ENCODE results near the gene URB2. TPM values are rescaled to one million over a fixed set of nuclear protein-coding genes. Genes with fewer than 3 reads are reported as not detected.

Gene URB2
- total RNA-seq, 1 experiment from 2014 or later = 25.2 TPM

DNA sequence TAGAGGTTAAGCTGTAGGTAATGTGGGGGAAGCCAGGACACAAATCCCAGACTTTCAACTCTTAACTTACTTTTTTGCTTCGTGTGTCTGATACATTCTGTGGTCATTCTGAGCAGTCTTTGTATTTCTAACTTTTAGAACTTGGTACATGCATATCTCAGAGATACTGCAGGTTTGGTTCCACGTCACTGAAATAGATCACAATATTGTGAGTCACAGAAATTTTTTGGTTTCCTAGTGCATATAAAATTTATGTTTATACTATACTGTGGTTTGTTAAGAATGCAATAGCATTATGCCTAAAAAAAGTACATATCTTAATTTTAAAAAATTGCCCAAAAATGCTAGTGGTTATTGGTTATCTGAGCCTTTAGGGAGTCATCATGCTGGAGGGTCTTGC is 3.2 kb downstream of the URB2 start:
- TF ChIP-seq, protein P1, sequence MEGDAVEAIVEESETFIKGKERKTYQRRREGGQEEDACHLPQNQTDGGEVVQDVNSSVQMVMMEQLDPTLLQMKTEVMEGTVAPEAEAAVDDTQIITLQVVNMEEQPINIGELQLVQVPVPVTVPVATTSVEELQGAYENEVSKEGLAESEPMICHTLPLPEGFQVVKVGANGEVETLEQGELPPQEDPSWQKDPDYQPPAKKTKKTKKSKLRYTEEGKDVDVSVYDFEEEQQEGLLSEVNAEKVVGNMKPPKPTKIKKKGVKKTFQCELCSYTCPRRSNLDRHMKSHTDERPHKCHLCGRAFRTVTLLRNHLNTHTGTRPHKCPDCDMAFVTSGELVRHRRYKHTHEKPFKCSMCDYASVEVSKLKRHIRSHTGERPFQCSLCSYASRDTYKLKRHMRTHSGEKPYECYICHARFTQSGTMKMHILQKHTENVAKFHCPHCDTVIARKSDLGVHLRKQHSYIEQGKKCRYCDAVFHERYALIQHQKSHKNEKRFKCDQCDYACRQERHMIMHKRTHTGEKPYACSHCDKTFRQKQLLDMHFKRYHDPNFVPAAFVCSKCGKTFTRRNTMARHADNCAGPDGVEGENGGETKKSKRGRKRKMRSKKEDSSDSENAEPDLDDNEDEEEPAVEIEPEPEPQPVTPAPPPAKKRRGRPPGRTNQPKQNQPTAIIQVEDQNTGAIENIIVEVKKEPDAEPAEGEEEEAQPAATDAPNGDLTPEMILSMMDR (IDR thresholded peaks at IDR 0.05; ENCODE audit: unreplicated experiment) = no peak
- Mint-ChIP-seq H3K27ac (ENCODE audit: unreplicated experiment) (no peak overlapping the region), H3K9me3 (ENCODE audit: low read depth, unreplicated experiment) (no peaks in the 10 kb centered on the region), H3K27me3 (ENCODE audit: unreplicated experiment) (no peaks in the 10 kb centered on the region), H3K4me3 (ENCODE audit: low read depth, unreplicated experiment) (no peak overlapping the region), H3K4me1 (ENCODE audit: low read depth, unreplicated experiment) (peaks cover 18% of the 10 kb centered on the region), H3K36me3 (ENCODE audit: insufficient read depth, unreplicated experiment) (peaks cover 47% of the 10 kb centered on the region)
- DNase-seq = no peak
- no TSS peak for BruUV-seq (replicated peaks)
- CTCF ChIA-PET = no interaction called here
- intact Hi-C loops (cut with micrococcal nuclease; ENCODE audit: unreplicated experiment) = loop anchor here (5.0 kb wide), 1 partner anchor 72 kb away; the partner anchor contains the start of gene ABCB10

DNA sequence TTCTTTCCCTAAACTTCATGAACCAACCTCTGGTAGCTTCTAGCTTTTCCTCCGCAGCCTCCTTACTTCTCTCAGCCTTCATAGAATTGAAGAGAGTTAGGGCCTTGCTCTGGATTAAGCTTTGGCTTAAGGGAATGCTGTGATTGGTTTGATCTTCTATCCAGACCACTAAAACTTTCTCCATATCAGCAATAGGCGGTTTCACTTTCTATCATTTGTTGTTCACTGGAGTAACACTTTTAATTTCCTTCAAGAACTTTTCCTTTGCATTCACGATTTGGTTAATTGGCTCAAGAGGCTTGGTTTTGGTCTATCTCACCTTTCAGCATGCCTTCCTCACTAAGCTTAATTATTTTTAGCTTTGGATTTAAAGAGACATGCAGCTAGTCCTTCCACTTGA is 5.1 kb downstream of the URB2 start:
- Mint-ChIP-seq H3K9me3 (ENCODE audit: low read depth, unreplicated experiment) (no peaks in the 10 kb centered on the region), H3K27ac (ENCODE audit: unreplicated experiment) (no peak overlapping the region), H3K4me3 (ENCODE audit: low read depth, unreplicated experiment) (no peak overlapping the region), H3K36me3 (ENCODE audit: insufficient read depth, unreplicated experiment) (peaks cover 48% of the 10 kb centered on the region), H3K4me1 (ENCODE audit: low read depth, unreplicated experiment) (peaks cover 16% of the 10 kb centered on the region), H3K27me3 (ENCODE audit: unreplicated experiment) (no peaks in the 10 kb centered on the region)
- DNase-seq = no peak
- CTCF ChIA-PET = interaction anchor here (0.7 kb wide), 3 partner anchors 804 to 1748 kb away, joined by 3 to 4 read pairs (median 4); no protein-coding TSS in a partner anchor
- intact Hi-C loops (cut with micrococcal nuclease; ENCODE audit: unreplicated experiment) = no loop called here
- TF ChIP-seq, protein P1 (IDR thresholded peaks at IDR 0.05; ENCODE audit: unreplicated experiment) = no peak
- no TSS peak for BruUV-seq (replicated peaks)

DNA sequence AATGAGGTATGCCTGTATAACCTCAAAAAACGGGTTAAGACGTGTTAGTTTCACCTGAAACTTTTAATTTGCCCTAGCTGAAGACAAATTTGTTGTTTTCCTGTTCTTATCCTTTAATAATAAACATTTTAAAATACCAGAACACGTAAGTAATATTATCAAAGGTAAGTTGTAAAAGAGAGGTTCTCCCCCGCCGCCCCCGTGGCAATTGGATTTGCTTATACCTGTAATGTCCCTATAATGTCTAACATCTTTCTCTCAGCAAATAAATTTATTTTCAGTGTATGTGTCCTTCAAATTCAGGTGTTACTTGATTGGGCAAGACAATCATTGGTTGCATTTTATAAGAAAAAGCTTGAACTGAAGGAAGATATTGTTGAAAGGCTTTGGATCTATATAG is 5.9 kb downstream of the URB2 start:
- Mint-ChIP-seq H3K36me3 (ENCODE audit: insufficient read depth, unreplicated experiment) (peaks cover 43% of the 10 kb centered on the region), H3K27me3 (ENCODE audit: unreplicated experiment) (no peaks in the 10 kb centered on the region), H3K4me3 (ENCODE audit: low read depth, unreplicated experiment) (no peak overlapping the region), H3K4me1 (ENCODE audit: low read depth, unreplicated experiment) (peaks cover 14% of the 10 kb centered on the region), H3K9me3 (ENCODE audit: low read depth, unreplicated experiment) (no peaks in the 10 kb centered on the region), H3K27ac (ENCODE audit: unreplicated experiment) (no peak overlapping the region)
- DNase-seq = no peak
- CTCF ChIA-PET = no interaction called here
- intact Hi-C loops (cut with micrococcal nuclease; ENCODE audit: unreplicated experiment) = no loop called here
- TF ChIP-seq, protein P1 (IDR thresholded peaks at IDR 0.05; ENCODE audit: unreplicated experiment) = no peak
- no TSS peak for BruUV-seq (replicated peaks)

DNA sequence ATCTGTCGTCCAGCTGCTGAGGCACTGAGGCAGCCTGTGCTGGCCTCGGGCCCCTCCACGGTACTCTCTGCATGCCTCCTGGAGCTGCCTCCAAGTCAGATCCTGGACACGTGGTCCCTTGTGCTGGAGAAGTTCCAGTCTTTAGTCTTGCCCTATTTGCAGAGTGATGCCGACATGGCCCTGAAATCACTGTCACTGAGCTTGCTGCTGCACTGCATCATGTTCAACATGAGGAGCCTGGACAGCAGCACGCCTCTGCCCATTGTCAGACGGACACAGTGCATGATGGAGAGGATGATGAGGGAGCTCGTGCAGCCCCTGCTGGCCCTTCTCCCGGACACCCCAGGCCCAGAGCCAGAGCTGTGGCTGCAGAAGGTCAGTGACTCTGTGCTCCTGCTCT is 10.0 kb downstream of the URB2 start:
- peaks cover 51% of the 10 kb centered on the region for H3K36me3 Mint-ChIP-seq (ENCODE audit: insufficient read depth, unreplicated experiment)
- H3K4me1 Mint-ChIP-seq (ENCODE audit: low read depth, unreplicated experiment) = no peaks in the 10 kb centered on the region
- no peak overlapping the region for H3K4me3 Mint-ChIP-seq (ENCODE audit: low read depth, unreplicated experiment)
- no peaks in the 10 kb centered on the region for H3K27me3 Mint-ChIP-seq (ENCODE audit: unreplicated experiment)
- H3K27ac Mint-ChIP-seq (ENCODE audit: unreplicated experiment) = no peak overlapping the region
- no peak for DNase-seq
- BruUV-seq (replicated peaks) = no TSS peak
- CTCF ChIA-PET = interaction anchor here (0.6 kb wide), 1 partner anchor 1383 kb away, joined by 3 read pairs; no protein-coding TSS in a partner anchor
- H3K9me3 Mint-ChIP-seq (ENCODE audit: low read depth, unreplicated experiment) = no peaks in the 10 kb centered on the region
- TF ChIP-seq, protein P1 (IDR thresholded peaks at IDR 0.05; ENCODE audit: unreplicated experiment) = no peak
- intact Hi-C loops (cut with micrococcal nuclease; ENCODE audit: unreplicated experiment) = no loop called here
